Measurements from ENCODE around the gene PROP1. TPM values are rescaled to one million over a fixed set of nuclear protein-coding genes. Genes with fewer than 3 reads are reported as not detected.
A peak's percentile ranks its signal among the peaks of the same experiment; 100 is the strongest.
"Not testable (repeated sequence)": the region's sequence is repeated elsewhere in the genome, so short reads cannot be mapped to it uniquely, and the experiment has no call there.

PROP1 gene
- total RNA-seq, result not detected

- H3K36me3 Mint-ChIP-seq (ENCODE audit: insufficient read depth in 2 of 2), result no peaks in the 10 kb centered on the region
- H3K4me3 Mint-ChIP-seq, result no peak within 1 kb of the TSS
- DNase-seq (no peak), ATAC-seq (replicated peaks in 1 of 2) (no peak)
- H3K27me3 Mint-ChIP-seq (ENCODE audit: low read depth), result peaks cover 24% of the 10 kb centered on the region
- H3K27ac Mint-ChIP-seq, result no peak within 1 kb of the TSS
- H3K4me1 Mint-ChIP-seq (ENCODE audit: low read depth), result no peaks in the 10 kb centered on the region
- H3K9me3 Mint-ChIP-seq, result no peaks in the 10 kb centered on the region
These were observed at the start of gene PROP1 for GRCh38 chr5:177995691-177996595. TSS of gene PROP1 (minus strand) at chr5:177996242. CDS start at chr5:177995933, 309 bp downstream.

- H3K4me3 Mint-ChIP-seq; ATAC-seq (replicated peaks in 1 of 2); H3K4me1 Mint-ChIP-seq (ENCODE audit: low read depth): not testable (repeated sequence)
These were observed 23.5 kb upstream of the PROP1 start for GRCh38 chr5:178019379-178020030.

GRCh38 chr5:178012758-178013157 lies 16.7 kb upstream of the PROP1 start:
- not testable (repeated sequence) for ATAC-seq (replicated peaks in 1 of 2); H3K27me3 Mint-ChIP-seq (ENCODE audit: low read depth); H3K4me3 Mint-ChIP-seq; H3K36me3 Mint-ChIP-seq (ENCODE audit: insufficient read depth in 2 of 2); DNase-seq; H3K4me1 Mint-ChIP-seq (ENCODE audit: low read depth); H3K27ac Mint-ChIP-seq; H3K9me3 Mint-ChIP-seq

More at GRCh38 chr5:178019379-178020030, 23.5 kb upstream of the PROP1 start:
- not testable (repeated sequence) for H3K36me3 Mint-ChIP-seq (ENCODE audit: insufficient read depth in 2 of 2); H3K27me3 Mint-ChIP-seq (ENCODE audit: low read depth); H3K27ac Mint-ChIP-seq; H3K9me3 Mint-ChIP-seq; DNase-seq

GRCh38 chr5:178011816-178012554 lies 15.9 kb upstream of the PROP1 start:
- not testable (repeated sequence) for H3K36me3 Mint-ChIP-seq (ENCODE audit: insufficient read depth in 2 of 2); DNase-seq; H3K27me3 Mint-ChIP-seq (ENCODE audit: low read depth); H3K4me1 Mint-ChIP-seq (ENCODE audit: low read depth); ATAC-seq (replicated peaks in 1 of 2); H3K27ac Mint-ChIP-seq; H3K9me3 Mint-ChIP-seq; H3K4me3 Mint-ChIP-seq

GRCh38 chr5:178007272-178007671 lies 11.2 kb upstream of the PROP1 start:
- H3K9me3 Mint-ChIP-seq; H3K4me1 Mint-ChIP-seq (ENCODE audit: low read depth); ATAC-seq (replicated peaks in 1 of 2); DNase-seq; H3K36me3 Mint-ChIP-seq (ENCODE audit: insufficient read depth in 2 of 2): not testable (repeated sequence)
- Mint-ChIP-seq H3K4me3 (peak overlapping the region; percentile 73 to 82), H3K27me3 (ENCODE audit: low read depth) (peaks cover 16% of the 10 kb centered on the region), H3K27ac (peak overlapping the region; percentile 92)

- H3K27me3 Mint-ChIP-seq (ENCODE audit: low read depth), result peaks cover 16% of the 10 kb centered on the region
- H3K27ac Mint-ChIP-seq, result peak overlapping the region; percentile 92
- peak; percentile 90 to 94 for ATAC-seq (replicated peaks in 1 of 2)
These were observed 10.6 kb upstream of the PROP1 start for GRCh38 chr5:178006536-178007231.

GRCh38 chr5:178006181-178006535 lies 10.1 kb upstream of the PROP1 start:
- not testable (repeated sequence) for H3K9me3 Mint-ChIP-seq; H3K4me1 Mint-ChIP-seq (ENCODE audit: low read depth); DNase-seq; H3K27ac Mint-ChIP-seq; H3K36me3 Mint-ChIP-seq (ENCODE audit: insufficient read depth in 2 of 2)
- peak overlapping the region in 1 of 2 donors; percentile 91 for H3K4me3 Mint-ChIP-seq
- peak; percentile 51 to 56 for ATAC-seq (replicated peaks in 1 of 2)
- H3K27me3 Mint-ChIP-seq (ENCODE audit: low read depth), result peaks cover 16% of the 10 kb centered on the region

More at GRCh38 chr5:178006536-178007231, 10.6 kb upstream of the PROP1 start:
- not testable (repeated sequence) for H3K9me3 Mint-ChIP-seq; H3K36me3 Mint-ChIP-seq (ENCODE audit: insufficient read depth in 2 of 2); H3K4me1 Mint-ChIP-seq (ENCODE audit: low read depth)
- peak overlapping the region; percentile 73 to 82 for H3K4me3 Mint-ChIP-seq
- peak in 1 of 2 donors; percentile 67 for DNase-seq

- no peak overlapping the region for H3K4me3 Mint-ChIP-seq
- no peak for ATAC-seq (replicated peaks in 1 of 2)
- H3K27ac Mint-ChIP-seq, result no peak overlapping the region
- no peaks in the 10 kb centered on the region for H3K4me1 Mint-ChIP-seq (ENCODE audit: low read depth)
- no peaks in the 10 kb centered on the region for H3K9me3 Mint-ChIP-seq
- no peaks in the 10 kb centered on the region for H3K36me3 Mint-ChIP-seq (ENCODE audit: insufficient read depth in 2 of 2)
- peaks cover 18% of the 10 kb centered on the region for H3K27me3 Mint-ChIP-seq (ENCODE audit: low read depth)
- no peak for DNase-seq
These were observed 1.8 kb upstream of the PROP1 start for GRCh38 chr5:177997846-177998245.

GRCh38 chr5:177997319-177997670 lies 1.3 kb upstream of the PROP1 start:
- Mint-ChIP-seq H3K27me3 (ENCODE audit: low read depth) (peaks cover 18% of the 10 kb centered on the region), H3K4me1 (ENCODE audit: low read depth) (no peaks in the 10 kb centered on the region), H3K27ac (no peak overlapping the region), H3K4me3 (no peak overlapping the region), H3K36me3 (ENCODE audit: insufficient read depth in 2 of 2) (no peaks in the 10 kb centered on the region), H3K9me3 (no peaks in the 10 kb centered on the region)
- DNase-seq, result no peak
- ATAC-seq (replicated peaks in 1 of 2), result no peak

GRCh38 chr5:177996660-177997318 lies 747 bp upstream of the PROP1 start:
- no peak for DNase-seq
- H3K36me3 Mint-ChIP-seq (ENCODE audit: insufficient read depth in 2 of 2), result no peaks in the 10 kb centered on the region

GRCh38 chr5:177994561-177995190 lies 1.4 kb downstream of the PROP1 start:
- H3K27ac Mint-ChIP-seq, result no peak overlapping the region
- H3K9me3 Mint-ChIP-seq, result no peaks in the 10 kb centered on the region
- no peak for ATAC-seq (replicated peaks in 1 of 2)
- H3K36me3 Mint-ChIP-seq (ENCODE audit: insufficient read depth in 2 of 2), result no peaks in the 10 kb centered on the region
- no peak overlapping the region for H3K4me3 Mint-ChIP-seq
- DNase-seq, result no peak
- peaks cover 24% of the 10 kb centered on the region for H3K27me3 Mint-ChIP-seq (ENCODE audit: low read depth)
- no peaks in the 10 kb centered on the region for H3K4me1 Mint-ChIP-seq (ENCODE audit: low read depth)

More at GRCh38 chr5:177996660-177997318, 747 bp upstream of the PROP1 start:
- Mint-ChIP-seq H3K9me3 (no peaks in the 10 kb centered on the region), H3K4me1 (ENCODE audit: low read depth) (no peaks in the 10 kb centered on the region), H3K27ac (no peak overlapping the region), H3K4me3 (no peak overlapping the region), H3K27me3 (ENCODE audit: low read depth) (peaks cover 19% of the 10 kb centered on the region)
- no peak for ATAC-seq (replicated peaks in 1 of 2)

- Mint-ChIP-seq H3K27me3 (ENCODE audit: low read depth) (peaks cover 24% of the 10 kb centered on the region), H3K4me3 (no peak overlapping the region), H3K27ac (no peak overlapping the region), H3K4me1 (ENCODE audit: low read depth) (peaks cover 2% of the 10 kb centered on the region), H3K9me3 (no peaks in the 10 kb centered on the region), H3K36me3 (ENCODE audit: insufficient read depth in 2 of 2) (no peaks in the 10 kb centered on the region)
- ATAC-seq (replicated peaks in 1 of 2) (no peak), DNase-seq (no peak)
These were observed 2.0 kb downstream of the PROP1 start for GRCh38 chr5:177994063-177994462.
